ENCODE measurements around the gene BTNL3. TPM values are rescaled to one million over a fixed set of nuclear protein-coding genes. Genes with fewer than 3 reads are reported as not detected.

BTNL3 gene
- total and polyA plus RNA-seq, 2 donors (not counting 3 experiments of a cell fraction or from before 2014, with no cell fraction given), result not detected

DNA sequence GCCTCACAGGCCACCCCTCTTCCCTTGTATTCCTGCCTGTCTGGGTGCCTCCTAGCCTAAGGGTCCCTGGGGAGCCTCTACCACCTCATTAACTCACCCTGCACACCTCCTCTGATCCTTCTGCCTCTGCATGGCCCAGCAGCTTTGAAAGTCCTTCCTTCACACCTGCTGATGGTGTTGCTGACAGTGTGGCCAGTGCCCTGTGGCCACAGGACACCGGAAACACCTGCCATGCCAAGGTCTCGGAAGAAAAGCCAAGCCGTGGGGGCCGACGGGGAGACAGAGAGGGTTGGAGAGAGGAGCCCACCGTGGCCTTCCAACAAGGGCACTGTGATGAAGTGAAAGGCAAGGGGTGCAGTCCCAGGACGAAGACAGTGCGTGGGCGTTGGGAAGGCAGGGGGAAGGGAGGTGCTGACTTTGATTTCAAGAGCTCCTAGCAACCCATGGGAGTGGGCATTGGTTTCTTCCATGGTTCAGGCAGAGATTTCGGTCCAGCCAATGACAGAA is 55.5 kb downstream of the BTNL3 start:
- Histone ChIP-seq H3K36me3 (ENCODE audit: control insufficient read depth in 2 of 2, extremely low read depth in 1 of 2, insufficient read depth in 2 of 2, low read length in 2 of 2) (no peaks in the 10 kb centered on the region), H3K4me3 (replicated peaks in 1 of 3; ENCODE audit: insufficient read depth in 1 of 3, low read depth in 1 of 3, low read length in 3 of 3) (no peak overlapping the region), H3K79me2 (ENCODE audit: control insufficient read depth, insufficient read depth, low read length) (no peaks in the 10 kb centered on the region), H3K27me3 (ENCODE audit: control insufficient read depth in 2 of 2, insufficient read depth in 2 of 2, low read length in 2 of 2) (no peaks in the 10 kb centered on the region), H4K20me1 (replicated peaks; ENCODE audit: control insufficient read depth, extremely low read depth, insufficient read depth, low read length) (no peaks in the 10 kb centered on the region), H3K9me3 (replicated peaks; ENCODE audit: control insufficient read depth, insufficient read depth, low read length) (no peaks in the 10 kb centered on the region), H3K9me1 (replicated peaks; ENCODE audit: control insufficient read depth, extremely low read depth, insufficient read depth, low read length) (no peaks in the 10 kb centered on the region), H3K4me1 (ENCODE audit: control insufficient read depth, extremely low read depth, insufficient read depth, low read length) (no peaks in the 10 kb centered on the region), H3K27ac (ENCODE audit: insufficient read depth, low read depth, low read length) (no peak overlapping the region), H3K9ac (replicated peaks; ENCODE audit: extremely low read depth, insufficient read depth, low read length) (no peak overlapping the region), H2AFZ (ENCODE audit: low read depth, low read length) (no peak overlapping the region), H3K4me2 (ENCODE audit: insufficient read depth, low read length) (no peak overlapping the region)
- FAIRE-seq (no peak), DNase-seq (ENCODE audit: low read depth, low spot score) (no peak)
- no TSS peak for BruUV-seq (replicated peaks)
- intact Hi-C loops (cut with micrococcal nuclease), result no loop called here
- dilution Hi-C loops (cut with MboI; ENCODE audit: extremely low pct_ligation_motif_present, low sequenced_read_pairs), result no loop called here
- CTCF ChIA-PET, result no interaction called here
- POLR2A ChIA-PET, result no interaction called here
- TF ChIP-seq POLR2AphosphoS5 (IDR thresholded peaks at IDR 0.05; ENCODE audit: insufficient read depth, low read depth, low read length), result no peak
- no peak for TF ChIP-seq CTCF (IDR thresholded peaks at IDR 0.05; ENCODE audit: extremely low read depth in 1 of 2, insufficient read depth in 1 of 2, low read depth in 1 of 2, low read length in 2 of 2)
- TF ChIP-seq, protein P1, sequence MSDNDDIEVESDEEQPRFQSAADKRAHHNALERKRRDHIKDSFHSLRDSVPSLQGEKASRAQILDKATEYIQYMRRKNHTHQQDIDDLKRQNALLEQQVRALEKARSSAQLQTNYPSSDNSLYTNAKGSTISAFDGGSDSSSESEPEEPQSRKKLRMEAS (IDR thresholded peaks at IDR 0.05; ENCODE audit: insufficient read depth, insufficient read length), result no peak
- no peak for TF ChIP-seq FOS (IDR thresholded peaks at IDR 0.05; ENCODE audit: borderline replicate concordance, insufficient read depth, low read length)
- TF ChIP-seq EZH2 (IDR thresholded peaks at IDR 0.05; ENCODE audit: borderline replicate concordance, low read depth, low read length, severe bottlenecking), result no peak
- no peak for TF ChIP-seq GATA2 (IDR thresholded peaks at IDR 0.05; ENCODE audit: insufficient read depth, insufficient read length, low read depth, low read length)
- TF ChIP-seq JUN (IDR thresholded peaks at IDR 0.05; ENCODE audit: borderline replicate concordance, insufficient read depth, insufficient read length, low read depth), result no peak
- no peak for TF ChIP-seq MYC (IDR thresholded peaks at IDR 0.05; ENCODE audit: low read depth, low read length)
- TF ChIP-seq POLR2A (IDR thresholded peaks at IDR 0.05; ENCODE audit: low read depth, low read length), result no peak
